Measurements from ENCODE around the gene PRKCH.
"Not testable (repeated sequence)": the region's sequence is repeated elsewhere in the genome, so short reads cannot be mapped to it uniquely, and the experiment has no call there.

Gene PRKCH

GRCh38 chr14:61526405-61527312 is 205.3 kb downstream of the PRKCH start:
- no peak for DNase-seq

GRCh38 chr14:61527325-61528100 is 206.1 kb downstream of the PRKCH start:
- peak in 1 of 58 donors; percentile 21 for DNase-seq

DNA sequence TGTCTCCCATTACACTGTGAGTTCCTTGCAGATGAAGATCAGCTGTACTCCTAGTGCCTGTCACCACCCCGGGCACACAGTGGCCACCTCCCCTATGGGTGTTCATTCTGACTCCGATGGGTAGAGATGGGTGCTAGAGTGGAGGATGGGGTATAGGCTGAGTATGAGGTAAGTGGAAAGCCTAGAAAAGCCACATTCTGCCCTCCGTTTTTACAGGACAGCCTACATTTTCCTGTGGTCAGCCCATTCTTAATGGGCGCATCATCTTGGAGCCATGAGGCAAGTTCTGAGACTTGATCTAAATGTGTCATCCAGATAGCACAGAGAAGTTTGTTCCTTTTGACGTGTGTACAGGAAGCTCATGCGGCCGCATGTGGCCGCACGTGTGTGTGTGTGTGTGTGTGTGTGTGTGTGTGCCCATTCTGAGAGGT is 207.2 kb downstream of the PRKCH start:
- no peak for DNase-seq

- not testable (repeated sequence) for DNase-seq
Observed at GRCh38 chr14:61529360-61529759, 208.0 kb downstream of the PRKCH start.

- DNase-seq, result no peak
Observed at GRCh38 chr14:61530296-61530695, 208.9 kb downstream of the PRKCH start.

- no peak for DNase-seq
Observed at GRCh38 chr14:61530896-61531295, 209.5 kb downstream of the PRKCH start.

GRCh38 chr14:61531465-61532122 is 210.2 kb downstream of the PRKCH start:
- DNase-seq, result no peak

GRCh38 chr14:61532123-61532505 is 210.7 kb downstream of the PRKCH start:
- no peak for DNase-seq

- DNase-seq, result peak in 5 of 58 donors; percentile 9 to 38 (median 13)
Observed at GRCh38 chr14:61532763-61533162, 211.4 kb downstream of the PRKCH start.

DNA sequence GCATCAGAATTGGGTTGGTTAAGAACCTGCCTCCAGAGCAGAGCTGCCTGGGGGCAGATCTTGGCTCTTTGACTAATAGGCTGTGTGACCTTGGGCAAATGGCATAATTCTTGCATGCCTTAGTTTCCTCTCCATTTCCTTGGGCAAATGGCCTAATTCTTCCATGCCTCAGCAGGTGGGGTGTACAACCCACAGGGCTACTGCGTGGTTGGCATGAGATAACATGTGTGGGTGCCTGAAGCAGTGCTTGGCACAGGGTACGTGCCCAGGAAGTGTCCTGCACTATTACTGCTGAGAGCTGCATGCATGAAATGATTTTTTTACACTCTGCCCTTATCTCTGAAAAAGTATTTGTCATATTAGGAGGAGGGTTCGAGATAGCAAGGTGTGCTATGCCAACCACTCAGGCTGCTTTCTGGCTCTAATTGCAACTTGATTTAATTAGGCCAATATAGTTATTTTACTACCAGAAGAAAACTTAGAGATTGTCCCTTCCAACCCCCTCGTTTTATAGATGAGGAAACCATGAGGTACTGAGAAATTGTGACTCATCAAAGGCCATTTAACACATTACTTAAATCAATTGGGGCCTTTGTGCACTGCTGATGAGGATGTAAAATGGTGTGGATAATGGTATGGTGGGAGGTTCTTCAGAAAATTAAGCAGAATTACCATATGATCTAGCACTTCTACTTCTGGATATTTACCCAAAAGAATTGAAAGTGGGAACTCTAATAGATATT is 212.3 kb downstream of the PRKCH start:
- DNase-seq, result no peak

GRCh38 chr14:61535032-61535431 is 213.7 kb downstream of the PRKCH start:
- DNase-seq, result no peak

GRCh38 chr14:61535458-61535857 is 214.1 kb downstream of the PRKCH start:
- DNase-seq, result no peak

- no peak for DNase-seq
Observed at GRCh38 chr14:61536661-61537562, 215.5 kb downstream of the PRKCH start.

DNA sequence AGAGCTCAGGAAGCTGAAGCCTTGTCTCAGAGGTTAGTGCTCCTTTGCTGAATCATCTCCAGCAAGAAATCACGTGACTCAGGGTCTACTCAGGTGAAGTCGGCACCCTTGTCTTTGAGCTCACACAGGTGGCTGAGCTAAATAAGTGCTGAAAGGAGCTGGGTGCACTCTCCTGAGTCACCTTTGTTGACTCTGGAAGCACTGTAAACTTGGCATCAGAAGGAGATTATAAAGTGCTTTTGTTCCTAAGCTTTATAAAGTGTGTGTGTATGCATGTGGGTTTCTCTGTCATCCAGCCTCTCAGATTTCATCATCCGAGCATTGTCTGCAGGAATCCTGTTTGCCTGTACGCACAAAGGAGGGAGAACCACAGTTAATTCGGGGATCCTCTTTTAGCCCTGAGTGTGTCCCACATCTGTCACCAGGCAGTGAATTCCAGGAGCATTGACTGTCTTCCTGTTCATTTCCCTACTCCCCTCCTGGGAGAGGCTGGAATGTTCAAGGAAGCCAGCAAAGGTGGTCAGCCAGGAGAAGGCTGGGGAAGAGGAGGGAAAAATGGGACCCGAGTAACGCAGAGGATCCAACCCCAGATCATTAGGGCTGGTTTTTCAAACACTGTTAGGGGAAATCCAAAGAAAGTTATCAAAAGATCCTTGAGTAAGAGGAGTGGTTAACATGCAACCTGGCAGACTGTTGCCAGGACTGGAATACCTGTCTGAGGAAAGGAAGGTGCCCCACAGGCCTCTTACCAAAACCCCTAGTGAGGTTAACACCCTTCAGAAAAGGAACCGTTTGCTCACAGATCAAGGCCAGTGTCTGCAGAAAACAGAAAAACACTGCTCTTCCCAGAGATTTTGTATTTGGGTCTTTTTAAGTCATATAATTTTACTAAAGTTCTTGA is 216.4 kb downstream of the PRKCH start:
- no peak for DNase-seq

- no peak for DNase-seq
Observed at GRCh38 chr14:61538464-61539022, 217.2 kb downstream of the PRKCH start.

GRCh38 chr14:61539631-61540030 is 218.3 kb downstream of the PRKCH start:
- DNase-seq, result no peak

GRCh38 chr14:61540931-61541330 is 219.6 kb downstream of the PRKCH start:
- no peak for DNase-seq
